GM12878 (cell line): ENCODE results near the gene KRT24. TPM values are rescaled to one million over a fixed set of nuclear protein-coding genes. Genes with fewer than 3 reads are reported as not detected.

Experiments used
- ATAC-seq: fragments of 200-7000 bp; cut with Tn5 transposase; 3 replicates; pipeline ENCODE4 v1.9.1; 2020; ENCODE audit warnings: mild to moderate bottlenecking, moderate library complexity
- BruUV-seq: library from RNA; stranded (reverse); fragments of 400-500 nt; replicated peaks from 2 replicates; lab custom pipeline; 2021; lab: Mats Ljungman, UMichigan
- CTCF ChIA-PET: fragments of 300-600 bp; sonication (Branson Sonifier 250); formaldehyde crosslinking; extraction: SDS; loops from one replicate; lab custom pipeline; 2021; ENCODE audit warnings: inconsistent platforms; lab: Yijun Ruan, JAX
- POLR2A ChIA-PET: fragments of 350-600 bp; formaldehyde crosslinking; extraction: SDS; loops from one replicate; lab custom pipeline; 2021; ENCODE audit warnings: inconsistent platforms; lab: Charles Lee
- RAD21 ChIA-PET: fragments of 300-600 bp; sonication (Branson Sonifier 250); formaldehyde crosslinking; loops from one replicate; lab custom pipeline; 2023; ENCODE audit warnings: antibody characterized with exemption; ENCODE audit not compliant: unreplicated experiment; lab: Charles Lee
- SMC1A ChIA-PET: fragments of 300-600 bp; sonication (Branson Sonifier 250); formaldehyde crosslinking; loops from one replicate; lab custom pipeline; 2023; ENCODE audit not compliant: unreplicated experiment, uncharacterized antibody; lab: Charles Lee
- DNase-seq: peaks from one replicate; pipeline ENCODE4 v3.0.0-alpha.2; 2011; ENCODE audit warnings: low read depth, low spot score
- FAIRE-seq: peaks from 3 replicates; lab custom pipeline; 2011; peaks lifted over from hg19 to GRCh38; lab: Jason Lieb, UNC
- H2AFZ ChIP-seq: 2 replicates; pipeline ENCODE4 v1.6.0; 2011; ENCODE audit warnings: low read depth, low read length, control low read depth; ENCODE audit not compliant: control insufficient read depth
- H3K27ac ChIP-seq: 2 replicates; pipeline ENCODE4 v1.5.1; 2011; ENCODE audit warnings: control low read depth; ENCODE audit not compliant: control insufficient read depth, insufficient read depth
- H3K27me3 ChIP-seq, 2 experiments: replicated peaks in 1 of 2; 2 replicates each; pipeline versions ENCODE4 v1.6.0 to v1.6.1; 2011; ENCODE audit warnings: low read length in 1 of 2; ENCODE audit not compliant: control insufficient read depth in 2 of 2, insufficient read depth in 2 of 2
- H3K36me3 ChIP-seq, 2 experiments: 2 replicates each; pipeline ENCODE4 v1.5.1; 2011; ENCODE audit warnings: low read length in 1 of 2; ENCODE audit not compliant: control insufficient read depth in 2 of 2, insufficient read depth in 2 of 2
- H3K4me1 ChIP-seq: 2 replicates; pipeline ENCODE4 v1.6.1; 2011; ENCODE audit warnings: mild to moderate bottlenecking, low read length, moderate library complexity, mixed read lengths; ENCODE audit not compliant: control insufficient read depth, insufficient read depth
- H3K4me2 ChIP-seq: 2 replicates; pipeline ENCODE4 v1.6.0; 2011; ENCODE audit warnings: control low read depth; ENCODE audit not compliant: control insufficient read depth, insufficient read depth
- H3K4me3 ChIP-seq: fragments of 200-600 bp; sonication (generic); 2 replicates; pipeline ENCODE4 v1.5.1; 2016
- H3K79me2 ChIP-seq: 2 replicates; pipeline ENCODE4 v1.6.0; 2011; ENCODE audit warnings: low read length; ENCODE audit not compliant: control insufficient read depth, insufficient read depth
- H3K9ac ChIP-seq: 2 replicates; pipeline ENCODE4 v1.8.0; 2011; ENCODE audit warnings: low read length, control low read depth, mixed read lengths; ENCODE audit not compliant: control insufficient read depth, insufficient read depth
- H3K9me3 ChIP-seq: replicated peaks from 3 replicates; pipeline ENCODE4 v1.5.1; 2011; ENCODE audit warnings: mild to moderate bottlenecking, low read length; ENCODE audit not compliant: control insufficient read depth, insufficient read depth
- H4K20me1 ChIP-seq: 2 replicates; pipeline ENCODE4 v1.6.0; 2011; ENCODE audit not compliant: control insufficient read depth, insufficient read depth
- MTA3 ChIP-seq: IDR thresholded peaks from 2 replicates; pipeline ENCODE4 v1.6.1; 2012; ENCODE audit warnings: low read length, inconsistent platforms, borderline replicate concordance
- NFYA ChIP-seq: IDR thresholded peaks from 2 replicates; pipeline ENCODE4 v1.6.1; 2011; ENCODE audit warnings: low read depth, mild to moderate bottlenecking, low read length, improper control_type of control experiment, borderline replicate concordance
- PML ChIP-seq: IDR thresholded peaks from 2 replicates; pipeline ENCODE4 v1.6.1; 2012; ENCODE audit warnings: low read length, inconsistent platforms
- POLR2A ChIP-seq: IDR thresholded peaks from 2 replicates; pipeline ENCODE4 v1.6.1; 2011; ENCODE audit warnings: low read depth, mild to moderate bottlenecking, low read length
- POLR2AphosphoS2 ChIP-seq: IDR thresholded peaks from 2 replicates; pipeline ENCODE4 v1.6.1; 2011; ENCODE audit warnings: low read depth, mild to moderate bottlenecking, low read length, improper control_type of control experiment, moderate library complexity
- SIX5 ChIP-seq: IDR thresholded peaks from 2 replicates; pipeline ENCODE4 v1.6.1; 2011; ENCODE audit warnings: mild to moderate bottlenecking, low read depth, low read length, moderate library complexity; ENCODE audit not compliant: severe bottlenecking
- TARDBP ChIP-seq: IDR thresholded peaks from 2 replicates; pipeline ENCODE4 v1.6.1; 2016; ENCODE audit warnings: borderline replicate concordance
- in situ Hi-C: fragments of 300-500 bp; cut with MboI; formaldehyde crosslinking; loops from 9 replicates; pipeline ENCODE4 v1.14.3; 2018; ENCODE audit warnings: mixed read lengths
- intact Hi-C: fragments of 100-400 bp; cut with micrococcal nuclease; formaldehyde crosslinking; loops from one replicate; pipeline ENCODE4 v1.14.2; 2022; ENCODE audit not compliant: unreplicated experiment
- polyA plus RNA-seq, 11 experiments: library from polyadenylated mRNA; depleted of rRNA in 4 of 11; unstranded in 6 of 11; stranded (reverse) in 5 of 11; fragments of >200 nt; fragmentation: Nextera tagmentation in 4 of 11; fragmentation: Illumina TruSeq in 1 of 11; extraction: Ambion mirVana in 4 of 11; extraction: Trizol in 1 of 11; gene quantifications; 1 replicate in 1 of 11; 2 replicates in 10 of 11; pipeline versions ENCODE4 v1.2.1 to v1.2.3, GENCODE V29; 2011 to 2016; ENCODE audit warnings: inconsistent platforms in 2 of 11, missing spikeins in 2 of 11, low read depth in 1 of 11
- total RNA-seq, 4 experiments: library from RNA; depleted of rRNA in 3 of 4; stranded (reverse); fragments of >200 nt in 3 of 4; fragmentation: Illumina TruSeq in 1 of 4; extraction: Trizol in 1 of 4; gene quantifications; 2 replicates each; pipeline versions ENCODE4 v1.2.1 to v1.2.3, GENCODE V29; 2013 to 2021
- TF ChIP-seq, protein P1 (sequence below): fragments of 450-650 bp; formaldehyde crosslinking; IDR thresholded peaks from 2 replicates; pipeline ENCODE4 v1.5.0; 2022; ENCODE audit warnings: mild to moderate bottlenecking, missing genetic modification characterization

The KRT24 gene
- total and polyA plus RNA-seq, 10 of the 15 experiments (the other 5 are each of a cell fraction or from before 2014, with no cell fraction given), result not detected

DNA sequence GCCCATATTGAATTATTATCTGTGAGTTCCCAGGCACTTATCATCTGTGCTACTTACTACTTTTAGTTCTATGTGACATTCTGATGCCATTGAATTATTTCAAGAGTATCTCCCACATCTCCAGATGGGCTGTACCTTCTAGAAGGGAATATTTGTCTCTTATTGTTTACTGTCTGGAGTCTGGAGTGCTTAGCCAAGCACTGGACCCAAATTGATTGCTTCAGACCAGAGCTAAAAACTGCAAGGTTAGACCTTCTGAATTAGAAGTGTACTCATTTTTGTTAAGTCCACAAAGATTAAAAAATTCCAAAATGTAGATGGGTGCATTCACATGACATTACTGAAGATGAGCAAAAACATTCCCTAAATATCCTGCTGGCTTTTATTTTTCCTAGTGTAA, 22.6 kb downstream of the KRT24 start:
- ChIA-PET CTCF (interaction anchor here (1.2 to 4.1 kb wide), 3 partner anchors 13 to 111 kb away, joined by 3 to 18 read pairs (median 14); no protein-coding TSS in a partner anchor), RAD21 (interaction anchor here (3.1 kb wide), 1 partner anchor 56 kb away, joined by 15 read pairs; no protein-coding TSS in a partner anchor)
- H3K9ac ChIP-seq, result no peak overlapping the region

More for the DNA sequence above, 22.6 kb downstream of the KRT24 start:
- Histone ChIP-seq H4K20me1 (no peaks in the 10 kb centered on the region), H3K4me3 (no peak overlapping the region), H3K9me3 (no peaks in the 10 kb centered on the region), H3K36me3 (no peaks in the 10 kb centered on the region), H3K27me3 (0 out of 4 replicates have a peak, but pooled peaks cover 0 to 6% of the 10 kb centered on the region in 2 experiments), H2AFZ (no peak overlapping the region), H3K27ac (no peak overlapping the region), H3K4me1 (no peaks in the 10 kb centered on the region), H3K79me2 (no peaks in the 10 kb centered on the region), H3K4me2 (no peak overlapping the region)
- BruUV-seq, result no TSS peak
- intact Hi-C loops (no loop called here), in situ Hi-C loops (no loop called here)
- SMC1A ChIA-PET, result interaction anchor here (0.7 to 9.3 kb wide), 8 partner anchors 13 to 1837 kb away, joined by 3 to 58 read pairs (median 4); no protein-coding TSS in a partner anchor
- DNase-seq (no peak), ATAC-seq (no peak), FAIRE-seq (no peak)
- POLR2A ChIA-PET, result no interaction called here
- TF ChIP-seq SIX5 (no peak), NFYA (no peak), POLR2AphosphoS2 (no peak), TARDBP (no peak), PML (no peak), MTA3 (no peak), POLR2A (no peak)
- TF ChIP-seq, protein P1, sequence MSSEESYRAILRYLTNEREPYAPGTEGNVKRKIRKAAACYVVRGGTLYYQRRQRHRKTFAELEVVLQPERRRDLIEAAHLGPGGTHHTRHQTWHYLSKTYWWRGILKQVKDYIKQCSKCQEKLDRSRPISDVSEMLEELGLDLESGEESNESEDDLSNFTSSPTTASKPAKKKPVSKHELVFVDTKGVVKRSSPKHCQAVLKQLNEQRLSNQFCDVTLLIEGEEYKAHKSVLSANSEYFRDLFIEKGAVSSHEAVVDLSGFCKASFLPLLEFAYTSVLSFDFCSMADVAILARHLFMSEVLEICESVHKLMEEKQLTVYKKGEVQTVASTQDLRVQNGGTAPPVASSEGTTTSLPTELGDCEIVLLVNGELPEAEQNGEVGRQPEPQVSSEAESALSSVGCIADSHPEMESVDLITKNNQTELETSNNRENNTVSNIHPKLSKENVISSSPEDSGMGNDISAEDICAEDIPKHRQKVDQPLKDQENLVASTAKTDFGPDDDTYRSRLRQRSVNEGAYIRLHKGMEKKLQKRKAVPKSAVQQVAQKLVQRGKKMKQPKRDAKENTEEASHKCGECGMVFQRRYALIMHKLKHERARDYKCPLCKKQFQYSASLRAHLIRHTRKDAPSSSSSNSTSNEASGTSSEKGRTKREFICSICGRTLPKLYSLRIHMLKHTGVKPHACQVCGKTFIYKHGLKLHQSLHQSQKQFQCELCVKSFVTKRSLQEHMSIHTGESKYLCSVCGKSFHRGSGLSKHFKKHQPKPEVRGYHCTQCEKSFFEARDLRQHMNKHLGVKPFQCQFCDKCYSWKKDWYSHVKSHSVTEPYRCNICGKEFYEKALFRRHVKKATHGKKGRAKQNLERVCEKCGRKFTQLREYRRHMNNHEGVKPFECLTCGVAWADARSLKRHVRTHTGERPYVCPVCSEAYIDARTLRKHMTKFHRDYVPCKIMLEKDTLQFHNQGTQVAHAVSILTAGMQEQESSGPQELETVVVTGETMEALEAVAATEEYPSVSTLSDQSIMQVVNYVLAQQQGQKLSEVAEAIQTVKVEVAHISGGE (CRISPR knock-in tag), result no peak
